Type B pancreatic cell (in vitro differentiated cells): ENCODE data around the gene TMEM109. TPM values are rescaled to one million over a fixed set of nuclear protein-coding genes. Genes with fewer than 3 reads are reported as not detected.

ENCODE experiments used
- DNase-seq: peaks from one replicate; pipeline ENCODE4 v3.0.0; 2021; ENCODE audit warnings: mixed read lengths; ENCODE audit not compliant: unreplicated experiment; ENCODE audit errors: extremely low spot score
- H3K27ac Mint-ChIP-seq: 2 replicates; pipeline ENCODE4 v1.8.0; 2021; ENCODE audit warnings: mild to moderate bottlenecking, mixed read lengths
- H3K27me3 Mint-ChIP-seq: 2 replicates; pipeline ENCODE4 v1.8.0; 2021; ENCODE audit warnings: mixed read lengths
- H3K36me3 Mint-ChIP-seq: 2 replicates; pipeline ENCODE4 v1.8.0; 2021; ENCODE audit warnings: mixed read lengths
- H3K4me1 Mint-ChIP-seq: one replicate; pipeline ENCODE4 v1.8.0; 2021; ENCODE audit warnings: mixed read lengths; ENCODE audit not compliant: unreplicated experiment
- H3K4me3 Mint-ChIP-seq: 2 replicates; pipeline ENCODE4 v1.8.0; 2021; ENCODE audit warnings: mild to moderate bottlenecking, mixed read lengths
- H3K9me3 Mint-ChIP-seq: 2 replicates; pipeline ENCODE4 v1.8.0; 2021; ENCODE audit warnings: mixed read lengths
- total RNA-seq: library from RNA; stranded (reverse); gene quantifications from 2 replicates; pipeline ENCODE4 v1.2.1, GENCODE V29; 2021; ENCODE audit warnings: low replicate concordance
- TF ChIP-seq, protein P1 (sequence below): fragments of 200-600 bp; sonication (generic); conservative IDR thresholded peaks from 2 replicates; pipeline ENCODE4 v1.5.0; 2021; ENCODE audit warnings: antibody characterized with exemption, mild to moderate bottlenecking

TMEM109 gene
- total RNA-seq, 1 donor from 2014 or later: 83.0 TPM

DNA sequence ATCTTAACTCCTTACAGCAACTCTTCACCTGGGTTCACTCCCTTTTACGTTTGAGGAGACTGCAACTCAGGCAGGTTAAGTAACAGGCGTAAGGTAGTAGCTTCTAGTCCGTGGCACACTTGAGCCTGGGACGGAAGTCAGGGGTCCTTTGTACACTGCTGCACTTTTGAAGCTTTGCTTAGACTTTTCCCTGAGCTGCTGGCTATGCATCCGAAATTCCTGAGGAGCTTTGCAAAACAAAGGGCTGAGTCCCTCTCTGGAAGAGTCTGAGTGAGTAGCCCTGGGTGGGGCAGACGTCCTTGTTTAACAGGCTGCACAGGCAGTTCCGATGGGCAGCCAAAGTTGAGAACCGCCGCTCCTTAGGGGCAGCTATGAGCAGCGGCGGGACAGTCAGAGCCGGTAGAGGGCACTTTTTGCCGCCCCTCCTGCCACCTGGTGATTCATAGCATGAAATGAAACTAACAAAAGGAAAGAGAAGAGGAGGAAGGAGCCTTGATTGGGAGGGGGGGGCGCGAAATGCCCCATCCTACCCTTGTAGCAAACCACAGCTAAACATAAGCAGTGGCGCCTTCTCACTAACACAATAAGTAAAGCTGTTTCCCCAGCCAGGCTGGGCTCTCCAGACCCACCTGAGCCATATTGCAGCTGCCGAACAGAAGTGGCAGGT is 1.4 kb downstream of the TMEM109 start:
- H3K27me3 Mint-ChIP-seq: peaks cover 7% of the 10 kb centered on the region
- peaks cover 39% of the 10 kb centered on the region for H3K4me1 Mint-ChIP-seq
- TF ChIP-seq, protein P1, sequence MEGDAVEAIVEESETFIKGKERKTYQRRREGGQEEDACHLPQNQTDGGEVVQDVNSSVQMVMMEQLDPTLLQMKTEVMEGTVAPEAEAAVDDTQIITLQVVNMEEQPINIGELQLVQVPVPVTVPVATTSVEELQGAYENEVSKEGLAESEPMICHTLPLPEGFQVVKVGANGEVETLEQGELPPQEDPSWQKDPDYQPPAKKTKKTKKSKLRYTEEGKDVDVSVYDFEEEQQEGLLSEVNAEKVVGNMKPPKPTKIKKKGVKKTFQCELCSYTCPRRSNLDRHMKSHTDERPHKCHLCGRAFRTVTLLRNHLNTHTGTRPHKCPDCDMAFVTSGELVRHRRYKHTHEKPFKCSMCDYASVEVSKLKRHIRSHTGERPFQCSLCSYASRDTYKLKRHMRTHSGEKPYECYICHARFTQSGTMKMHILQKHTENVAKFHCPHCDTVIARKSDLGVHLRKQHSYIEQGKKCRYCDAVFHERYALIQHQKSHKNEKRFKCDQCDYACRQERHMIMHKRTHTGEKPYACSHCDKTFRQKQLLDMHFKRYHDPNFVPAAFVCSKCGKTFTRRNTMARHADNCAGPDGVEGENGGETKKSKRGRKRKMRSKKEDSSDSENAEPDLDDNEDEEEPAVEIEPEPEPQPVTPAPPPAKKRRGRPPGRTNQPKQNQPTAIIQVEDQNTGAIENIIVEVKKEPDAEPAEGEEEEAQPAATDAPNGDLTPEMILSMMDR: peak; percentile 30
- DNase-seq: no peak
- H3K4me3 Mint-ChIP-seq: peak overlapping the region; percentile 89
- peak overlapping the region; percentile 95 for H3K27ac Mint-ChIP-seq
- no peaks in the 10 kb centered on the region for H3K9me3 Mint-ChIP-seq
- peaks cover 7% of the 10 kb centered on the region for H3K36me3 Mint-ChIP-seq

DNA sequence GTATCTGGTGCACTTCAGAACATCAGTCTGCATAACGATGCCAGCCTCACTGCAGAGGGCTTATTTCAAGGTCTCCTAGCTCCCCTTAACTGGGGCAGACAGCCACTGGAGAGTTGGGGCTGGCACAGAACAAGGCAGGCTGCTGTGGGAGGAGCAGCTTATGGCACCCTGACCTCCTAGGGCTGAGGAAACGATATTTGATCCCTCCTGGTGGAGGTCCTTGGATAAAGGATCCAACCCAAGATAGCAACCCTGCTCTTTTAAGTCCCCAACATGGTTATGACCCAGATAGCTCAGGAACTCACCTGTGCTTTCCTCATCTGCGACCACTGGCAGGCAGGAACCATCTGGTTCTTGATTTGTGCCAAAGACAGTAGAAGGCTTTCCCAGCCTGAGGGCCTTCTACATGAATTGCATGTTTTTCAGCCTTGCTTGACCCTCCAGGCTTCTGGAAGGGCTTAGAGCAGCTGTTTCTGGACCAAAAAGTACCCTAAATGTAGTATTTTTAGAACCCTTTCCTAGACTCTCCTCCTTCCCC is 2.8 kb downstream of the TMEM109 start:
- Mint-ChIP-seq H3K27ac (no peak overlapping the region), H3K9me3 (no peaks in the 10 kb centered on the region), H3K4me3 (peak overlapping the region; percentile 89), H3K4me1 (peaks cover 38% of the 10 kb centered on the region), H3K36me3 (peaks cover 7% of the 10 kb centered on the region), H3K27me3 (no peaks in the 10 kb centered on the region)
- no peak for DNase-seq
- TF ChIP-seq, protein P1: no peak

DNA sequence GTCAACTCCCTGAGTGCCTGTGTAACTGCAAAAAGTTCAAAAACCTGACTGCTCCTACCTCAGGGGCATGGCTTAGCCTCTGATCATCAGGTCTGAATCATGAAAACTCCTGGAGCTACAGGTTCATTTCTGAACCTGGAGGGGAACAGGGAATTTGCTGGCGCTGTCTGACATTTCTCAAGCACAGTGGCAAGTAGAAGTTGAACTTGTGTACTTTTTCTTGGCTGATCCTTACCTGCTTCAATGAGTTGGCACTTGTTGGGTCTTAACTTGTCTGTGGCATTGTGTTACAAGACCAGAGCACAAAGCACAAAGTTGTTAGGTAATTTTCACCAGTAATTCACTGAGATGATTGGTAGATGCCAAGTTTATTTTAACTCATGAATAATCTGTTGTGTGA is 3.3 kb downstream of the TMEM109 start:
- Mint-ChIP-seq H3K4me3 (peak overlapping the region; percentile 72), H3K27ac (no peak overlapping the region), H3K9me3 (no peaks in the 10 kb centered on the region), H3K27me3 (no peaks in the 10 kb centered on the region), H3K36me3 (peaks cover 8% of the 10 kb centered on the region), H3K4me1 (peaks cover 34% of the 10 kb centered on the region)
- TF ChIP-seq, protein P1: no peak
- no peak for DNase-seq

DNA sequence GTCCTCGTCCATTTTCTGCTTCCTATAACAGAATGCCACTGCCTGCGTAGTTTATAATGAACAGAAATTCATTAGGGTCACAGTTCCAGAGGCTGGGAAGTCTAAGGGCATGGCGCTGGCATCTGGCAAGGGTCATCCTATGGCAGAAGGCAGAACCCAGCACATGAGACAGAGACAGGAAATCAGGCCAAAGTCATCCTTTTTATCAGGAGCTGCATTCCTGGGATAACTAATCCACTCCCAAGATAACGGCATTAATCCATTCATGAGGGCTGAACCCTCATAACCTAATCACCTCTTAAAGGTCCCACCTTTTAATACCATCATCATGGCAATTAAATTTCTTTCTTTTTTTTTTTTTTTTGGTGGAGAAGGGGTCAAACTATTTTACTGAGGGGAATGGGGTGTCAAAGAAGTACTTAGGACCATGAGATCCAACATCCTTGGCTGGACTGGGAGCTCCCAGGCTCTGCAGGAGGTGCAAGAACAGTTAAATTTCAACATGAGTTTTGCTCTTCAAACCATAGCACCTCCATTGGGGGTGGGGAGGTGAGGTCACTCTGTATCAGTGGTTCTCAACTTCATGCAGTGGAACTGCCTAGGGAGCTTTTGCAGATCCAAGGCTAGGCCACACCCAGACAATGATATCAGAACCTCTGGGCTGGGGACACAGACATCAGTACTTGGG is 4.4 kb downstream of the TMEM109 start:
- TF ChIP-seq, protein P1: no peak
- H3K4me3 Mint-ChIP-seq: peak overlapping the region; percentile 28
- peaks cover 30% of the 10 kb centered on the region for H3K4me1 Mint-ChIP-seq
- H3K27me3 Mint-ChIP-seq: no peaks in the 10 kb centered on the region
- H3K27ac Mint-ChIP-seq: peak overlapping the region; percentile 61
- peaks cover 11% of the 10 kb centered on the region for H3K36me3 Mint-ChIP-seq
- DNase-seq: no peak
- H3K9me3 Mint-ChIP-seq: no peaks in the 10 kb centered on the region

DNA sequence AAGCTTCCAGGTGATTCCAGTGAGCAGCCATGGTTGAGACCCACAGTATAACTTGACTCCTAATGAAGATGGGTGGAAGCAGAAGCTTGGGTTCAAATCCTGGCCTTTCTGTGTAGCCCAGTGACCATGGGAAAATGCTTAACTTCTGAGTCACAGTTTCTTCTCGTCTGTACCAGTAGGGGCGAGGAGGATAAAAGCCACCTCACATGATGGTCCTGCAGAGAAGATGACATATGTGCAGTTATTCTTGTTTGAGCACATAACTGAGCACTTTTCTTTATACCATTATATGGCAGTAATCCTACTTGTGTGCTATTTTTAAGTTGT is 4.9 kb downstream of the TMEM109 start:
- no peak for DNase-seq
- TF ChIP-seq, protein P1: no peak
- no peaks in the 10 kb centered on the region for H3K27me3 Mint-ChIP-seq
- H3K4me3 Mint-ChIP-seq: no peak overlapping the region
- H3K27ac Mint-ChIP-seq: peak overlapping the region; percentile 55
- H3K4me1 Mint-ChIP-seq: peaks cover 25% of the 10 kb centered on the region
- H3K9me3 Mint-ChIP-seq: no peaks in the 10 kb centered on the region
- peaks cover 11% of the 10 kb centered on the region for H3K36me3 Mint-ChIP-seq
